ENCODE results near the gene FILIP1L.
"Not testable (repeated sequence)": the region's sequence is repeated elsewhere in the genome, so short reads cannot be mapped to it uniquely, and the experiment has no call there.

Gene FILIP1L

DNA sequence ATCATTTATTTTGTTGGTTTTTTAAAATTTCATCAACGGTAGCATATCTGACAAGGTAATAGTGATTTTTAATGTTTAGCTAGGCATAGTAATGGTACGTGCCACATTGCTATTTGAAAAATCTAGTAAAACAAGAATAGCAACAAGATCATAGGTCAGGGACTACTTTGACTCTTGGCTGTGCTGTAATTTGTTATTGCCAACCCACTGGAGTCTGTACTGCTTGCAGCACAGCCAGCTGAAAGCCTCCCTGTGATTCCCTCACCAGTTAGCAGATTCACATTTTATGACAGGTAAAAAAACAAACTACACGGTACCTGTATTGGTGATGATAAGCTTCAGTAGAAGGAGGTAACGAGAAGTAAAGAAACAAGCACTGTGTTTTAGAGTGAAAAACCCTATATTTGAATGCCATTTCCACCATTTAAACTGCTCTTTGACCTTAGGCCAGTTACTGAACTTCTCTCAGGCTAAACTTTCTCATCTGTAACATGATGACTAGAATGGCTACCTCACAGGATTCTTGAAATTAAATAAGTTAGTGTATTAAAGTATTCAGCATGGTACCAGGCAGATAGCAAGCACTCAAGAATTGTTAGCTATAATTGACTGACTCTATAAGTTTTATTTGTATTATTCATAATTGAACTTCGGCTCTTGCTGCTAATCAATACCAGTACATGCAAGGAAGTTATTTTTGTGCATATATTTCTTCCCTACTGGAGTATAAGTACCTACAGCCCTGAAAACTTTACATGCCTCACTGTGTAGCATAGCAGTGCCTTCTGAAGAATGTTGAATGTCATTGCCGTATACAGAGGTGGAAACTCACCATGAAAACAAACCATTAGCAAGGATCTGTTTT is 16.1 kb downstream of the FILIP1L start:
- DNase-seq: no peak

DNA sequence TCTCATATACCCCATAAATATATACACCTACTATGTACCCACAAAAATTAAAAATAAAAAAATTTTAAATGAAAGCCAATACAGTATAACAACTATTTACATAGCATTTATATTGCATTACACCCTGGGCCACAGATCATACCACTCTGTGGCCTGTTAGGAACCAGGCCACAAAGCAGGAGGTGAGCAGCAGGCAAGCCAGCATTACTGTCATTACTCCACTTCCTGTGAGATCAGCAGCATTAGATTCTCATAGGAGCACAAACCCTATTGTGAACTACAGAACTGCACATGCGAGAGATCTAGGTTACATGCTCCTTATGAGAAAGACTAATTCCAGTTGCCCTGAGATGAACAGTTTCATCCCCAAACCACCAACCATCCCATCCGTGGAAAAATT is 17.4 kb downstream of the FILIP1L start:
- DNase-seq: no peak

DNA sequence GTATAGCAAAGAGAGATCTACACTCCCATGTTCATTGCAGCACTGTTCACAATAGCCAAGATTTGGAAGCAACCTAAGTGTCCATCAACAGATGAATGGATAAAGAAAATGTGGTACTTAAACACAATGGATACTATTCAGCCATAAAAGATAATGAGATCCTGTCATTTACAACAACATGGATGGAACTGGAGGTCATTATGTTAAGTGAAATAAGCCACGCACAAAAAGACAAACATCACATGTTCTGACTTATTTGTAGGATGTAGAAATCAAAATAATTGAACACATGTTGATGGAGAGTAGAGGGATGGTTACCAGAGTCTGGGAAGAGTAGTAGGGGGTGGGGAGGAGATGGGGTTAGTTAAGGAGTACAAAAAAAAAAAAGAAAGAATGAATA is 18.0 kb downstream of the FILIP1L start:
- DNase-seq: not testable (repeated sequence)

DNA sequence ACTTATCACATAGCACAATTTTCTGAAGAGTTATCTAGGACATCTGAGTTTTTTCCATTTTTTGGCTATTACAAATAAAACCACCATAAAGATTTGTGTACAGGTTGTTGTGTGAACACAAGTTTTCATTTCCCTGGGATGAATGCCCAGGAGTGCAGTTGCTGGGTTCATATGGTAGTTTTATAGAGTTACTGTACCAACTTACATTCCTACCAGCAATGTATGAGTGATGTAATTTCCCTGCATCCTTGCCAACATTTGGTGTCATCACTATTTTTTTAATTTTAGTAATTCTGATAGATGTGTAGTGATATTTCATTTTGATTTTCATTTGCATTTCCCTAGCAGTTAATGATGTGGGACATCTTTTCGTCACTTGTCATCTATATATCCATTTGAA is 20.5 kb downstream of the FILIP1L start:
- DNase-seq: no peak

DNA sequence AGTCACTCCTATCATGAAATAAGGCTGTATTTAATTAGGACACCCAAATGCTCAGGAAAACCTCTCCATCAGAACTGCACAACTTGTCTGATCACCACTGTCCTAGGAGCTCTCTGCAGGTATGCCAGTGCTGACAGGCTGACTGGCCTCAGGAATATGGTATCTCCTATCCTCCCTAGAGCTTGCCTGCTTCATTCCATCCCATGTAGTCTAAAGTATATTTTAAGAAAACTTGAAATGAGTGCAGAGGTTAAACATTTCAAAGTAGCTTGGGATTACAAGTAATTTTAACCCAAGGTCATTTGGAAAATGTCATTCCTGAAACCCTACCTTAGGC is 23.7 kb downstream of the FILIP1L start:
- DNase-seq: no peak

DNA sequence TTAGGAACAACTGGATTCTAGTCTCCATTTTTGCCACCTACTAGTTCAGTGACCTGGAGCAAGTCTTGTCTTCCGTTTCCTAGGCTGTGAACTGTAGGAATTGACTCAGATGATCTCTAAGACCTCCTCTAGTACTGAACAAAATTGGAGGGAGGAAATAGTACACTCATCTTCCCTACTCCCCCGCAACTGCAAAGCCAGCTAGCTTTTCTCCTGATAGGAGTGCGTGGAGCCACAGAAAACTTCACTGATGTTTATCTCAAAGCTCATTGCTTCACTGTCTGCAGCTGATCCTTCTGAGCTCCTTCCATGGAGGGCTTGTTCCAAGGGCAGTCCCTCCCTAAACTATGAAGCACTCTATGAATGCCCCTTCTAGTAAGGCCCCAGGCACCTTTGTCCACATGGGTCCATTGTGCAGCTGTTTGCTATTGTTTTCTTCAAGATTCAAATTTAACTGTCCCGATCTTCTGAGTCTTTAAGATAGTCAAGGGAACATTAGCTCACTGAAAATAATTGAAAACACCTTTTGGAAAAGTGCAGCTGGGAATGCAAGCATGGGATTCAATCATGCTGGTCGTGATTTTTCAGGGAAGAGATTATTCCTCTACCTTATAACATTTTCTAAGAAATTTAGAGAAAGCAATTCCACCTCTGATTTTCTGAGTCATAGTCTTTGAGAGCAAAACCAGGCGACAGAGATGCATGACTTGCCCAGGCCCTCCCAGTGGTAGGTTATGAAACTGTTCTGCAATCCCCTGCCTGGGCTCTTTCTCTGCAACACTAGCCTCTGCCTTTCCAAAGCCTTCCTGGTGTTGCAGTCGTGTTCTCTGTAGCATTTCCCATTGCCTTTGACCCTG is 24.3 kb downstream of the FILIP1L start:
- DNase-seq: peak; percentile 35

DNA sequence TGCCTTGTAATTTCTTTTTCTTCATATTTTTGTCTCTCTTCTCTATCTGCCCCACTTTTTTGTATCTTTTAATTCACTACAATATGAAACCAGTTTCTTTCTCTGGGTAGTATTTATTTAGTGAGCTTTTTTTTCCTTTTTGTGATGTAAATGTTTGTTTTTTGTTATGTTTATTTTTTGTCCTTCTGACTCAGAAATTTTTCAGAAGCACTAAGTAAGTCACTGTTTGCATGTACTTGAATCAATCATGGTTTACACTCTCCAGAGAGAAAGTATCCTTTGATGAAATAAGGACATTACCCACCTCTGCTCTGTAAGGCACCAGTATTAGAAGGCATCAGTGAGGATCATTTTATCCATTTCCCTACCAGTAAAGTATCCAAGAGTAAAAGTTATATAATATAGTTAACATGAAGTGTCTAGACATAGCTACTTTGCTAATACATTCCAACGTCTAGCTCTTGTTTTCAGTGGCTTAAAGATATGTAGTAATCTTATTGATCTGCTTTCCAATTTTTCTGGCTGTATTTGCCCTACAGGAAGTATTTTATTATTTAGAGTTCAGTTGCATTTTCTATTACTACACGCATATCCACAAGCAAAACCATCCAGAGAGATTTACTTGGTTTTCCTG is 25.4 kb downstream of the FILIP1L start:
- no peak for DNase-seq

DNA sequence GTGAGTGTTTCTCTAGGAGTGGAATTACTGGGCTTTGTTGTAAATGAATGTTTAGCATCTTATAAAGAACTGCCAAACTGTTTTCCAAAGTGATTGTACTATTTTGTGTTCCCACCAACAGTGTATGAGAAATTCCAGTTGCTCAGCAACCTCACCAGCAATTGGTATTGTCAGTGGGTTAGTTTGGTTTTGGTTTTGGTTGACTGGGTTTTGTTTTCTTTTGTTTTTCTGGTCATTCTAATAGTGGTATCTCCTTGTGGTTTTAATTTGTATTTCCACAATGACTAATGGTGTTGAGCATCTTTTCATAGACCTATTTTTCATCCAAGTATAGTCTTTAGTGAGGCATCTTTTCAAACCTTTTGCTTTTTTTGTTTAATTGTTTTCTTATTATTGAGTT is 27.1 kb downstream of the FILIP1L start:
- DNase-seq: no peak

DNA sequence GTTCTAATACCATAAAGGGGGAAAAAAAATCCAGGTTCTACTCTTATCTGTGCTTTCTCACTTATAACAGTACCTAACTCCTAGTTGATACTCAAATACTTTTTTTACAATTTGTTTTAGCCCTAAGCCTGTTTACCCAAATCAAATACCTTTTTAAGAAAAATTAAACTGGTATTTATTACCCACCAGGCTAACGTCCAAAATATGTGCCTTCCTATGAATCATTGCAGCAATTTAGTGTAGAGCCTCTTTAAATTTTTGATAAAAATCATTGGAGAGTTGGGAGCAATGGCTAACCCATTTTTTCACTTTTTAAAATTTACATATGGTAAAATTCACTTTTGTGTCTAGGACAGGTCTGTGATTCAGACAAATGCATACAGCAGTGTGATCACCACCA is 27.9 kb downstream of the FILIP1L start:
- DNase-seq: no peak

DNA sequence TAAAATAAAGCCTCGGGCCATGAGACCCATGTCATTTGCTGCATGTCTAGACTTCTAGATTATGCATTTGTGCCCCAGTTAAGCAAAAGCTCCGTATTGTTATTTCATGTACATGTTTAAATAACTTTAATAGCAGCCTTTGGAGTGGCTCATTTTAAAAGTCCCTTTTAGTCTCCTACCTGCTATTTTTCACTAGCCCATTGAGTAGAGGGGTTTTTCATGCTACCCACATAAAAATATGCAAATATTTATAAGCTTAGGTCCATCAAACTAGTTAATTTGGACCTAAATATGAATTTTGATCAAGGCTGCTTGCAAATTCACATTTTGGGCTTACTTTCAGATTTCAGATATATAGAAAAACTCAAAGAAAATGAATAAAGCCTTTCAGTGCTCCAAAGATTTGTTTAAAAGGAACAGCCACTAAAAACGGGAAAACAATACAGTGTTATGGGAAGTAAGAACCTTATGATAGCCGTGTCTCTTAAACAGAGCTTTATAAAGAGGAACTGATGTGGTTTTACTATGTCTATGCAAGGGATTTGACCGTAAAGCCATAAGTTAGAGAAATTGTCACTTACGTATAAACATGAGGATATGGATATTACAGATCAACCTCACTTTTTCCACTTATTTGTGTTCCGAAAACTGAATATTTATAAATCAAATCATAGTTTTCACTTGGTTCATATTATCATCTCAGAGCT is 30.0 kb downstream of the FILIP1L start:
- no peak for DNase-seq

DNA sequence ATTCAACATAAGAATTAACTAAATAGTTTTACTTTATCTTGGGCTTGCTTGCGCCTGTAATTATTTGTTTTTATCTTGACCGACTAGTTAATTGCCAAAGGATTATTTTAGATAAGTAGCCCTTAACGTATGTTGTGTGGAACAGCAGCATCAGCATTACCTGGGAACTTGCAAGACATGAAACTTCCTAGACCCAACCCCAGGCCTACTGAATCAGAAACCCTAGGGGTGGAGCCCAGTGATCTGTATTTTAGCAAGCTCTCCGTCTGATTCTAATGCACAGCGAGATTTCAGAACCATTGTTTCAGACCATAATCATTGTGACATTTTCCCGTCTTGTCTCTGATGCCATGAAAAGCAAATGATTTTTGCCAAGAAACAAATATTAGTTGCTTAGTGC is 31.1 kb downstream of the FILIP1L start:
- DNase-seq: no peak

DNA sequence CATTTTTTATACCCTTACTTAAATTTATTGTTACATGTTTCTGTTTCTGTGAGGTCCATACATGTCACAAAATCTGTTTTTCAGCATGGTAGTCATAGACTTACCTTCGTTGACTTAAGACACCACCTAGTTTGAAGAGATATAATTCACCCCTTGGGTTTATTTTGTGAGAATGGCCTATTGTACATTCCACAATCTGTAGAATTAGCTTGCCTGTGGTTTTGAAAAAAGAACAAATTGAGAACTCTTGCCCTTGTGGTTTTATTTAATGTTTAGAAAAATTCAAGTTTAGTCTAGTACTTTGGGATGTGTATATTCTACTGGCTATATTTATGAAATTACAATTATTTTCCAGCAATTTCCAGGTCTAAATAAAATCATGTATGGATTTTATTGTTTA is 31.6 kb downstream of the FILIP1L start:
- no peak for DNase-seq

DNA sequence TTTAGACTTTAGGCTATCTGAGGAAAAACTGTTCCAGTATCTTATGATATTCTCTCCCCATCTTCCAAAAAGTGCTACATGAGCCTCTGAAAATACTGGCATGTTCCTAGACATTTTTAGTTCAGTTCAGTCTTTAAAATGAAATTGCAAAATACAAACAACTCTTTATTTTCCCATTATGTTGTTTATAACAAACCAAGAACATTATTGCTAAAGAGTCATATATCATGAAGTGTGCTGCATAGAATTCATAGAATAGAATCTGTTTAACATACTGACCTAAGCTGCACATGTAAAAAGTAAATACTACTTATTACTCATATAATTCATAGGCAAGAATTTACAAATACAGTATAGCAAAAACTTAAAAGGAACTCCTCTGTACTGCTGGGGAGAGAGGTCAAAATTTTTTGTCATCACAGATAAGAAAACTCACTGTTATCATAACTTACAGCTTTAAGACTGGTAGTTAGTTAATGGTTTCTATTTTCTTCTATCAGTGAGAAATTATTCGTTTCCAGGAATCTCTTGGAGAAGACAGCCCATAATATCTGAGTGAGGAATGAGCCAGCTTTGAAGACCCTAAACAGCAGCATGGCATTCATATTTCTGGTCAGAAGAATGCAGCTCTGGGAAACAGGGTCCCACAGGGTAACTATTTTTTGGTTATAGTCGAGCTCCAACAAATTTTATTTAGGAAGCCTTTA is 32.2 kb downstream of the FILIP1L start:
- DNase-seq: no peak

DNA sequence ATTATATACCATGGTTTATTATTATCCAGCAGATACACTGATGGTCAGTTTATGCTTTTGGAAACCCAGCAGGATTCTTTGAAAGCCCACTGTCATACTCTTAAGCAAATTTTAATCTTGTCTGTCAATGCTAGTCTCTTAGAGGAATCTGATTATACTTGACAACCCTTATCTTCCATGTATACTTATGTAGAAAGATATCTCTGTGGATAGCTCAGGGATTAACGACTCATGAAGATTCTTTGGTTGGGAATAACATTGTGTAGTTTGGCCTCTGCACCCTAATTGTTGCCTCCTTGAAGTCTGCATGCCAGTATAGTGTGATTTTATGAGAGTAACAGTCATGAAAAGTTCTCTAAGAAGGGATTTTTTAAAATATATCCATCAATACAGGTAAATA is 33.0 kb downstream of the FILIP1L start:
- no peak for DNase-seq

DNA sequence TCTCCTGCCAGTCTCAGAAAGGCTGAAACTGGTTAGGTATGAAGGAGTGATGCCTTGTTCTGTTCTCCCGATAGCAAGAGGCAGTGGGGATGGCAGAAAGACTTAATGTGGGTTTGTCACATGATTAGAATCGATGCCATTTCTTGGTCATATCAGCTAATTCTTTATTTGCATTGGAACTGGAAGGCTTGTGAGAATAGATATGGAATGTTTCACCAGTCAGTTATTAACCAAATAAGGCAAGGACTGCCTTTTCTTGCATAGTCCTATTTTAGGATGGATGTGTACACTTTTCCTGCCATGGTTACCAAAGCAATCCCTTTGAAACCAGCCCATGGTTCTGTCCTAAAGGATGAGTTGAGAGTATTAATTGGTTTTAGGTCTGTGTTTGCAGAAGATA is 33.7 kb downstream of the FILIP1L start:
- no peak for DNase-seq

DNA sequence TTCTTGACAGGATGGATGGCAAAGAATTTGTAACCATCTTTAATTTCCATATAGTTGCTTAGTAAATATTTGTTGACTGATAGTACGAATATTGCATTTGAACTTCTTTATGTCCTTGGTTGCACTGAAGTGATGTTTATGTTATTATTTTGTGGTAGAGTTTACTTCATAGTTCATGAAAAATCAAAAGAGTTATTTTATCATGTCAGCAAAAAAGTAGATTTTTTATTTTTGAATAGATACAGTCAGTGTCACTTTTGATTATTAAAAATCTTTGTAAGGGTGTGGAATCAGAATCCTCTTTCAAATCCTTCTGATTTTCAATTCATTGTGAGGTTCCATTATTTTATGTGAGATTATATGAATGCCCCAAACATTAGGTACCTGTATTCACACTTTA is 35.0 kb downstream of the FILIP1L start:
- DNase-seq: no peak

DNA sequence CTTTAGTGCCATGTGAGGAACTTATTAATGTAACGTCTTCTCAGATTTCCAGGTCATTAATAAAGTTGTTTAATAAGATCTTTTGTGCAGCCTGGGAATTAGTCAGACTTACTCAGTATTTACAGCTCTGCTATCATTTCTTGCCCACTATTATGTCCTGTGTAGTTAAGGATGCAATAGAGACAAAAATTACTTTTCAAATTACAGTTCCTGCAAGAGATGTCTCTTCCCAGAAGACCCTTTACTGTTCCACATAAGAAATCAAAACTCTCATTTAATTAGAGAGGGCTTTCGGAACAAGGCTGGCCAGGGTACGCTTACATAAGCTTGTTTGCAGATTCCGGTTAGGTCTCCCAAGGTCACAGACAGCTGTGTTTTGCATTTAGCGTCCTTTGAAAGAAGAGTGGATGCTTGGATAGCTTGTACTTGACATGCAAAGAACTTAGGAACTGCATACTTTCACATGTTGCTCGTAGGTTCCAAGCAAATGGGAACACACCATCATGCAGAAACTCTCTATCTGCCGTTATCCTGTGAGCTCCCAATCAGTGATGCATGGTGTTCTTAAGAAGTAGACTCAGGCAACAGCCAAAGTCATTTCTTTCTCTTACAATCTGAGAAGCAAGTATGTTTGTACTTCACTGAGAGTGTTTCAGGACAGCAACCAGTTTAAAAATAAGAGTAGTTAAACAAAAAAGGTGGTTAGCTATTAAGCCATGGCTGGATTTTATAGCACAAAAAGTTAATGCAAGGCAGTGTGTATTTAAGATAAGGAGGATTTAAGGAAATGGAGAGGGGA is 37.4 kb downstream of the FILIP1L start:
- DNase-seq: no peak

DNA sequence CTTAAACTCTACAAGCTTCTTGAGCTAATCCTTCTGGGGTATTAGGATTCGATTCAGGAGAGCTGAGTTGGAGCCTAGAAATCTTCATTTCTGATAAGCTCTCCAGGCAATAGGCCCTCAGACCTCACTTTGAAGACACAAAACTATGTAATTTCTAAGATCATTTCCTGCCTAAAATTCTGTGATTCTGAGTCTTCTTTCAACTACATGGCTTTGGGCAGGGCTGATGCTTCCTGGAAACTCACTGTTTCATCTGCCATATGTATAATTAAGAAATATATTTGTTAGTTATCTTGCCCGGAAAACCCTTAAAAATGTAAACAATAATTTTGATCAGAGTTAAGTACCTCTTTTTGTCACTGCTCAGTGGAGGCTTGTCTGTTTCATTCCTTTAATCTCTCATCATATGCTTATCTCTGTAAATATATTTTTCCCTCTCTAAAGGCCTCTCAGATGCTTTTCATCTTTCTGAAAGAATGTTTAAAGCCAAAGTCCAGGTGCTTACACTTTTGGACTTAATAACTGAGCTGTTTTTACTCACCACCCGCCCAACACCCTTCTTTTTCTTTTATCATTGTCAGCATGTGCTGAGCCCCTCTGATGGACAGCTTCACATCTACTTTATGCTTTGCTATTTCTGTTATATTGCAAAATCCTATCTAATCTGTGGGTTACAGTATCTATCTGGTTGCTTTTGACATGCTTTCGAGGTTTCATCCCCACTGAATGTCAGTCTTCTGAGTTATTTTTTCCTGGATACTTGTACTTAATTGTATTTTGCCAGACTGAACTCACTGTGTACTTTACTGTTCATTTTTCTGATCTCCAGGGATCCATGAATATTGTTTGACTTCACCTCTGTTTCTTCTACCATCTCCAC is 38.2 kb downstream of the FILIP1L start:
- DNase-seq: no peak

DNA sequence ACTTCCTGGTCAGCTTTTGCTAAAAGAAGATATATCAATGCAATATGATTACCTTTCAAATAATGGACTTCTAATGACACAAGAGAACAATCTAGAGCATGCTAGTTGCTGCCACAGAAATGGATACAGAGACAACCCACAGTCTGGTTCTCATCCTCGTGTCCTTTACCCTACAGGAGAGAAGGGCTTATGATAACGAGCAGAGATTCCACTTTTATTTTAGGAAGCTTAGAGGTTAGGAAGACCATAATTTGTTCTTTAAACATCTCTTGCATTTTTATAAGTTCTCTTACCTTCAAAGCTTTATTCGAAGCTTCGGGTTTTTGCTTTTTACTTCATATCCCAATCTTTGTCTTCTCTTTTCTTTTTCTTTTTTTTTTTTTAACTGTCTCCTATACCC is 39.1 kb downstream of the FILIP1L start:
- DNase-seq: no peak

DNA sequence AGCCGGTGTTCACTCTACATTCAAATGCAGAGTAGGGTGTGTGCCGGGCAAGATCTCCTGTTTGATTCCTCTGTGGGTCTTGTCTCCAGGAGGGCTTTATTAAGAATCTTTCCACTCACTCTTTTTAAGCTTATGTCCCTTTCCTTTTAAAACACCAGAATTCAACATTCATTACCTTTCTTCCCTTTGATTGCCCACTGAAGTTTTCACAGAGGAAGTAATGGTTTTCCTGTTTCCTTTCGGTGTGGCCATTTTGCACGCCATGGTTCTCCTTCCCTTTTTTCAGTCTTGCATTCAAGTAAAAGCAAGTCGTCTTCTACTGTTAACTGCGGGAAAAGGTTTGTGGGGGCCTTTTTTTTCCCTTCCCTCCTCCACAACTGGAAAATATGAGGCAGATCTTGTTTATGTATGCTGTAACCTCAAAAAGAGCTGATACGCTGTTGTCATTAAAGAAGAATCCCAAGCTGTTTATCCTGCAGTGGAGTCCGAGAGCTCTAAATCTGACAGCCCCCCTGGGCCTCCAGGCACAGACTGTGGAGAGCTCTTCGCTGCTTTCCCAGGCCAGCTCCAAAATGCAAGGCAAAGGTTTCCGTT is 40.5 kb downstream of the FILIP1L start:
- peak; percentile 7 for DNase-seq

Measured in activated CD4-positive, alpha-beta T cell treated with anti-CD3 and anti-CD28 coated beads for 48 hours (primary cell).